Psoas muscle (tissue), 8 donors: Measurements from ENCODE around the gene CDC37L1. TPM values are rescaled to one million over a fixed set of nuclear protein-coding genes. Genes with fewer than 3 reads are reported as not detected.

Source experiments
- ATAC-seq, 4 donors: fragments of 200-7000 bp; cut with Tn5 transposase; one replicate each; pipeline ENCODE4 v1.9.1; 2020; ENCODE audit warnings: moderate library complexity in 3 of 4, mild to moderate bottlenecking in 2 of 4
- DNase-seq, 2 donors: peaks; one replicate each; pipeline ENCODE4 v3.0.0-alpha.2; 2020
- H3K27ac ChIP-seq: fragments of 200-600 bp; one replicate; pipeline ENCODE4 v1.8.0; 2022
- H3K27me3 ChIP-seq, 3 donors: fragments of 200-600 bp in 1 of 3; one replicate each; pipeline versions ENCODE4 v1.6.1 to v1.8.0; 2013 to 2022; ENCODE audit warnings: low read length in 2 of 3, mild to moderate bottlenecking in 2 of 3, moderate library complexity in 1 of 3; ENCODE audit not compliant: insufficient read depth in 3 of 3
- H3K36me3 ChIP-seq, 2 donors: fragments of 200-600 bp in 1 of 2; one replicate each; pipeline versions ENCODE4 v1.6.1 to v1.8.0; 2013 to 2022; ENCODE audit warnings: low read depth in 1 of 2, mild to moderate bottlenecking in 1 of 2, moderate library complexity in 1 of 2; ENCODE audit not compliant: insufficient read depth in 1 of 2
- H3K4me1 ChIP-seq: fragments of 200-600 bp; one replicate; pipeline ENCODE4 v1.8.0; 2022
- H3K4me3 ChIP-seq: fragments of 200-600 bp; one replicate; pipeline ENCODE4 v1.8.0; 2022; ENCODE audit warnings: mild to moderate bottlenecking
- H3K9me3 ChIP-seq: fragments of 200-600 bp; one replicate; pipeline ENCODE4 v1.8.0; 2022
- WGBS, 3 donors: extraction: QIAGEN DNeasy Blood & Tissue Kit; methylation state at CpG; one replicate each; pipeline versions ENCODE4 v1.1.6 to v1.1.7; 2013; 5-methylcytosine and 5-hydroxymethylcytosine counted together
- intact Hi-C, 2 donors: fragments of 100-400 bp; cut with DNase I; formaldehyde crosslinking; loops; one replicate each; pipeline versions ENCODE4 v1.11.0 to v1.14.2; 2022
- polyA plus RNA-seq, 3 donors: library from polyadenylated mRNA; stranded (reverse); fragments of 200-250 nt; gene quantifications; one replicate each; pipeline ENCODE4 v1.2.3, GENCODE V29; 2013
- total RNA-seq, 4 donors: library from RNA; stranded (reverse); fragmentation: NEBNext Ultra II Directional in 2 of 4; extraction: Animal tissue kit (Norgen Biotek cat#: 25700) in 2 of 4; gene quantifications; one replicate each; pipeline versions ENCODE4 v1.2.1 to v1.2.4, GENCODE V29; 2021 to 2023
- TF ChIP-seq, protein P1 (sequence below): fragments of 200-600 bp; IDR thresholded peaks from one replicate; pipeline ENCODE4 v1.8.0; 2022; ENCODE audit warnings: antibody characterized with exemption
- donor health status: healthy with polysubstance abuse.
- donor health status: DM: no; HTN: no; CAD: no; lungs with moderate emphysema.
- donor health status: Bipolar disorder and iron deficiency.
- donor health status: healthy.
- donor health status: DM: yes; HTN: yes; CAD: no.
- donor health status: DM: no; HTN: no; CAD: no.
- donor health status: DM: no; HTN: no; CAD: no.
- donor health status: DM: yes; HTN: yes; CAD: no.

The CDC37L1 gene
- total and polyA plus RNA-seq, 7 donors, result 46.7 to 184 (median 87.8) TPM

DNA sequence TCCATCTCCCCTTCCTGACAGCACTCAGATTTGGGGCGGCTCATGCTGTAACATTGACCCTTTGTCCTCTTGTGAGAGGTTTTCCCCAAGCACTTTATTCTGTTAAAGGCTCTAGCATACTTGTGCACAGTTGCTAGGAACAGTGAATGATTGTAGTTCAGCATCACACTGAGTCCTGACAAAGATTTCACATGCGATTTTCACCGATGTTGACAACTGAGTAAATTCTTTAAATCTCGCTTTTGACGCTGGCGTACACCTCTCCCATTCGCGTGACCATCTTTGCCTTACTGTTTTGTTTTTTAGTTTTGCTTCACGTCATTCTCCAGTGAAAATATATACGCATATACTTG, 780 bp downstream of the CDC37L1 start:
- no peaks in the 10 kb centered on the region for H3K27me3 ChIP-seq
- WGBS, 3 donors, result 0 to 1% (median 1%) methylated on average over 10 of the region's 10 CpGs
- peaks cover 40% of the 10 kb centered on the region for H3K4me1 ChIP-seq
- peaks cover 0 to 6% of the 10 kb centered on the region in 2 donors for H3K36me3 ChIP-seq
- TF ChIP-seq, protein P1, sequence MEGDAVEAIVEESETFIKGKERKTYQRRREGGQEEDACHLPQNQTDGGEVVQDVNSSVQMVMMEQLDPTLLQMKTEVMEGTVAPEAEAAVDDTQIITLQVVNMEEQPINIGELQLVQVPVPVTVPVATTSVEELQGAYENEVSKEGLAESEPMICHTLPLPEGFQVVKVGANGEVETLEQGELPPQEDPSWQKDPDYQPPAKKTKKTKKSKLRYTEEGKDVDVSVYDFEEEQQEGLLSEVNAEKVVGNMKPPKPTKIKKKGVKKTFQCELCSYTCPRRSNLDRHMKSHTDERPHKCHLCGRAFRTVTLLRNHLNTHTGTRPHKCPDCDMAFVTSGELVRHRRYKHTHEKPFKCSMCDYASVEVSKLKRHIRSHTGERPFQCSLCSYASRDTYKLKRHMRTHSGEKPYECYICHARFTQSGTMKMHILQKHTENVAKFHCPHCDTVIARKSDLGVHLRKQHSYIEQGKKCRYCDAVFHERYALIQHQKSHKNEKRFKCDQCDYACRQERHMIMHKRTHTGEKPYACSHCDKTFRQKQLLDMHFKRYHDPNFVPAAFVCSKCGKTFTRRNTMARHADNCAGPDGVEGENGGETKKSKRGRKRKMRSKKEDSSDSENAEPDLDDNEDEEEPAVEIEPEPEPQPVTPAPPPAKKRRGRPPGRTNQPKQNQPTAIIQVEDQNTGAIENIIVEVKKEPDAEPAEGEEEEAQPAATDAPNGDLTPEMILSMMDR, result no peak
- no peaks in the 10 kb centered on the region for H3K9me3 ChIP-seq
- ATAC-seq (peak in 1 of 4 donors; percentile 9), DNase-seq (no peak)
- peak overlapping the region; percentile 96 for H3K27ac ChIP-seq
- intact Hi-C loops, result no loop called here
- peak overlapping the region; percentile 78 for H3K4me3 ChIP-seq

DNA sequence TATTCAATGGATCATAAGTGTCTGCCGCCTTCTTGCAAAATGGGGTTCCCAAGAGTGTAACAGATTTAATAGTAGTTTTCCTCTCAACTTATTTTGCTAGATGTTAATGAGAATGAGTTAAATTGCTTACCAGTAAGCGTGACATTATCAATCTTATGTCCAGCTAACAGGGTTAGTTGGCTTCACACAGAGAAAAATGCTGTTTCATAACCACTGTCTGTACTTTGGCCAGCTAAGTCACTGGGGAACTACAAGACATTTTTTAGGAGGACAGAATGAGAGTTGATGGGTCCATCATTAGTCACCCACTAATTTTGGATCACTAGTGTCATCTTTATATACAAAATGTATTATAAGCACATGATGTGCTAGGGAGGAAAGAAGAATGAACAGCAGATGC, 1.4 kb downstream of the CDC37L1 start:
- intact Hi-C loops, result no loop called here
- no peak for DNase-seq
- Histone ChIP-seq H3K4me1 (peaks cover 46% of the 10 kb centered on the region), H3K9me3 (no peaks in the 10 kb centered on the region), H3K27me3 (no peaks in the 10 kb centered on the region), H3K27ac (peak overlapping the region; percentile 96), H3K4me3 (peak overlapping the region; percentile 78), H3K36me3 (peaks cover under 1 to 12% of the 10 kb centered on the region in 2 donors)
- 28 to 43% (median 42%) methylated on average over 2 of the region's 2 CpGs for WGBS, 3 donors
- ATAC-seq, result peak; percentile 65 to 79 (median 70)
- TF ChIP-seq, protein P1, result no peak

DNA sequence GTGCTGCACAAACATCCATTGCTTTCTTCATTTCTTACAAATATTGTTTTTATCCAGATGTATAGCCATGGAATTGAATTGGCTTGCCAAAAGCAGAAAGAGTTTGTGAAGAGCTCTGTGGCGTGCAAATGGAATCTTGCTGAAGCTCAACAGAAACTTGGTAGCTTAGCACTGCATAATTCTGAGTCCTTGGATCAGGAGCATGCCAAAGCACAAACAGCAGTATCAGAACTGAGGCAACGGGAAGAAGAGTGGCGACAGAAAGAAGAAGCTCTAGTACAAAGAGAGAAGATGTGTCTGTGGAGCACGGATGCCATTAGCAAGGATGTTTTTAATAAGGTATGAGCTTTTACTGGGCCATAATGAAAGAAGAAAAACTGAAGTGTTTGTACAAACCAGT, 5.5 kb downstream of the CDC37L1 start:
- H3K27me3 ChIP-seq, result no peaks in the 10 kb centered on the region
- peaks cover 2 to 40% of the 10 kb centered on the region in 2 donors for H3K36me3 ChIP-seq
- 45 to 72% (median 49%) methylated on average over 4 of the region's 4 CpGs for WGBS, 3 donors
- no peak overlapping the region for H3K4me3 ChIP-seq
- peaks cover 68% of the 10 kb centered on the region for H3K4me1 ChIP-seq
- DNase-seq (no peak), ATAC-seq (no peak)
- H3K9me3 ChIP-seq, result no peaks in the 10 kb centered on the region
- H3K27ac ChIP-seq, result peak overlapping the region; percentile 48
- TF ChIP-seq, protein P1, result no peak
- intact Hi-C loops, result no loop called here

DNA sequence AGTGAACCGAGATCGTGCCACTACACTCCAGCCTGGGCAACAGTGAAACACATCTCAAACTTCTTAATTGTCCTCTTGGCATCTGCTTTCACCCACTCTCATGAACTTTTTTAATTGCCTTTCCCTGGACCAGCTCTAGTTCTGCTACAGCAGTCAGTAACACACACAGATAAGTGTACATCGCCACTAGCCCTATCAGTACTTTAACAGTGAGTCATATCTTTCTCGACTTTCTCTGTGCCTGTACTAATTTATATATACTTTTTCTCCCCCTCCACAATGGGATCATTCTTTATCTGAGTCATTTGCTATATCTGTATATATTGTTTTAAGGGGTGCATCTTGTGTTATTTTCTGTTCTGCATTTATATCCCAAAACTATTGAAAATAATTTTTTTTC, 6.7 kb downstream of the CDC37L1 start:
- peak; percentile 62 to 89 (median 85) for ATAC-seq
- TF ChIP-seq, protein P1, result no peak
- no peak for DNase-seq
- intact Hi-C loops, result no loop called here
- Histone ChIP-seq H3K9me3 (no peaks in the 10 kb centered on the region), H3K4me3 (peak overlapping the region; percentile 23), H3K27ac (peak overlapping the region; percentile 48), H3K27me3 (no peaks in the 10 kb centered on the region), H3K36me3 (peaks cover 2 to 53% of the 10 kb centered on the region in 2 donors), H3K4me1 (peaks cover 64% of the 10 kb centered on the region)
- WGBS, 3 donors, result 72 to 86% (median 78%) methylated on average over 4 of the region's 4 CpGs

DNA sequence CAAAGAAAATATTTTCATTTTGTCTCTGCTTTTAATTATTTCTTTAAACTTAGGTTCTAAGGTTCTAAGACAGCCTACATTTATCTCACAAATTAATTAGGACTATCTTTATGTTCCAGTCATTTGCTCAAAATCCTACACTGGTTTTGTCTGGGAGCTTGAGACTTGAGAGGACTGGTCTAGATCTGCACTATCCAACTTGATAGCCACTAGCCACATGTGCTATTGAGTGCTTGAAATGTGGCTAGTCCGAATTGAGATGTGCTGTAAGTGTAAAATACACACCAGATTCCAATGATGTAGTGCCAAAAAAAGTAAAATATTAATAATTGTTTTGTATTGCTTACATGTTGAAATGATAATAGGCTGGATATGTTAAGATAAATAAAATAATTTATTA, 7.2 kb downstream of the CDC37L1 start:
- H3K36me3 ChIP-seq, result peaks cover 2 to 57% of the 10 kb centered on the region in 2 donors
- peaks cover 64% of the 10 kb centered on the region for H3K4me1 ChIP-seq
- H3K27ac ChIP-seq, result no peak overlapping the region
- WGBS, 3 donors, result 37 to 69% (median 41%) methylated on average over 1 of the region's 1 CpG
- intact Hi-C loops, result no loop called here
- H3K4me3 ChIP-seq, result peak overlapping the region; percentile 3
- TF ChIP-seq, protein P1, result no peak
- DNase-seq, result no peak
- no peaks in the 10 kb centered on the region for H3K27me3 ChIP-seq
- peak in 2 of 4 donors; percentile 48 to 65 for ATAC-seq
- no peaks in the 10 kb centered on the region for H3K9me3 ChIP-seq
